Erythroblast (primary cell): ENCODE measurements around the gene ENPEP.
A peak's percentile ranks its signal among the peaks of the same experiment; 100 is the strongest.

Experiments used
- DNase-seq, 2 experiments: peaks; one replicate each; lab custom pipeline; 2025; lab: John Stamatoyannopoulos, UW
- GATA1 ChIP-seq: IDR thresholded peaks from 2 replicates; pipeline ENCODE4 v1.6.1; 2011; ENCODE audit warnings: low read depth, mild to moderate bottlenecking, control low read depth, low read length, moderate library complexity
- POLR2A ChIP-seq: IDR thresholded peaks from 2 replicates; pipeline ENCODE4 v1.6.1; 2011; ENCODE audit warnings: mild to moderate bottlenecking, low read length

ENPEP gene

GRCh38 chr4:110516106-110516922 is 40.4 kb downstream of the ENPEP start:
- TF ChIP-seq POLR2A, result no peak
- TF ChIP-seq GATA1, result no peak
- DNase-seq, result peak; percentile 74 to 84

- TF ChIP-seq GATA1, result no peak
- no peak for TF ChIP-seq POLR2A
- DNase-seq, result peak; percentile 15 to 61
These were observed 43.0 kb downstream of the ENPEP start for GRCh38 chr4:110518889-110519490.

- no peak for DNase-seq
- TF ChIP-seq POLR2A (no peak), GATA1 (no peak)
These were observed 44.9 kb downstream of the ENPEP start for GRCh38 chr4:110520886-110521285.

GRCh38 chr4:110526589-110526988 is 50.6 kb downstream of the ENPEP start:
- DNase-seq, result no peak
- no peak for TF ChIP-seq POLR2A
- no peak for TF ChIP-seq GATA1

- TF ChIP-seq POLR2A (no peak), GATA1 (no peak)
- DNase-seq, result no peak
These were observed 51.2 kb downstream of the ENPEP start for GRCh38 chr4:110527156-110527555.

- TF ChIP-seq GATA1 (no peak), POLR2A (no peak)
- no peak for DNase-seq
These were observed 57.1 kb downstream of the ENPEP start for GRCh38 chr4:110532901-110533589.

GRCh38 chr4:110533590-110533910 is 57.6 kb downstream of the ENPEP start:
- no peak for TF ChIP-seq POLR2A
- no peak for TF ChIP-seq GATA1
- no peak for DNase-seq

GRCh38 chr4:110533940-110534339 is 58.0 kb downstream of the ENPEP start:
- no peak for DNase-seq
- TF ChIP-seq POLR2A, result no peak
- no peak for TF ChIP-seq GATA1

GRCh38 chr4:110540581-110540980 is 64.6 kb downstream of the ENPEP start:
- no peak for DNase-seq
- TF ChIP-seq GATA1, result no peak
- no peak for TF ChIP-seq POLR2A

- no peak for DNase-seq
These were observed 65.1 kb downstream of the ENPEP start for GRCh38 chr4:110540982-110541451.

GRCh38 chr4:110543577-110543976 is 67.6 kb downstream of the ENPEP start:
- DNase-seq, result no peak
- TF ChIP-seq GATA1, result no peak
- TF ChIP-seq POLR2A, result no peak

More at GRCh38 chr4:110540982-110541451, 65.1 kb downstream of the ENPEP start:
- TF ChIP-seq GATA1 (no peak), POLR2A (no peak)

- TF ChIP-seq GATA1, result no peak
- no peak for TF ChIP-seq POLR2A
- DNase-seq, result no peak
These were observed 68.6 kb downstream of the ENPEP start for GRCh38 chr4:110544594-110544993.

- no peak for DNase-seq
These were observed 74.3 kb downstream of the ENPEP start for GRCh38 chr4:110550260-110550659.

GRCh38 chr4:110553197-110553596 is 77.2 kb downstream of the ENPEP start:
- no peak for TF ChIP-seq POLR2A
- TF ChIP-seq GATA1, result no peak
- DNase-seq, result no peak

More at GRCh38 chr4:110550260-110550659, 74.3 kb downstream of the ENPEP start:
- no peak for TF ChIP-seq GATA1
- no peak for TF ChIP-seq POLR2A
